RWPE2 (cell line): ENCODE measurements around the gene KCNN3.
A peak's percentile ranks its signal among the peaks of the same experiment; 100 is the strongest.
"Not testable (repeated sequence)": the region's sequence is repeated elsewhere in the genome, so short reads cannot be mapped to it uniquely, and the experiment has no call there.

Experiments used
- ATAC-seq: fragments of 200-7000 bp; cut with Tn5 transposase; 3 replicates; pipeline ENCODE4 v1.9.1; 2021; ENCODE audit warnings: low read depth
- DNase-seq: peaks from one replicate; pipeline ENCODE4 v3.0.0-alpha.2; 2020; ENCODE audit warnings: low spot score
- H3K27ac ChIP-seq: fragments of 450-650 bp; 2 replicates; pipeline ENCODE4 v1.5.1; 2017; ENCODE audit warnings: mild to moderate bottlenecking; ENCODE audit not compliant: poor library complexity, severe bottlenecking
- H3K27me3 ChIP-seq: fragments of 250-450 bp; sonication (Bioruptor Pico); 2 replicates; pipeline ENCODE4 v1.5.1; 2021; ENCODE audit warnings: mild to moderate bottlenecking, moderate library complexity; ENCODE audit not compliant: insufficient read depth, poor library complexity, severe bottlenecking
- H3K36me3 ChIP-seq: fragments of 250-450 bp; sonication (Bioruptor Pico); 2 replicates; pipeline ENCODE4 v1.5.1; 2020; ENCODE audit warnings: low read depth, mild to moderate bottlenecking, moderate library complexity
- H3K4me1 ChIP-seq: fragments of 250-450 bp; sonication (Bioruptor Pico); 2 replicates; pipeline ENCODE4 v1.5.1; 2021; ENCODE audit warnings: mild to moderate bottlenecking, moderate library complexity; ENCODE audit not compliant: insufficient read depth, poor library complexity, severe bottlenecking
- H3K4me3 ChIP-seq: fragments of 250-450 bp; sonication (Bioruptor Pico); 2 replicates; pipeline ENCODE4 v1.5.1; 2021; ENCODE audit warnings: mild to moderate bottlenecking, moderate library complexity; ENCODE audit not compliant: severe bottlenecking
- H3K9me3 ChIP-seq: fragments of 250-450 bp; sonication (Bioruptor Pico); 2 replicates; pipeline ENCODE4 v1.5.1; 2021; ENCODE audit warnings: mild to moderate bottlenecking, moderate library complexity; ENCODE audit not compliant: severe bottlenecking
- CTCF ChIP-seq: fragments of 450-650 bp; IDR thresholded peaks from one replicate; pipeline ENCODE4 v1.5.1; 2017; ENCODE audit warnings: mild to moderate bottlenecking, moderate library complexity; ENCODE audit not compliant: poor library complexity, severe bottlenecking

KCNN3 gene

GRCh38 chr1:154908937-154909336 is 38.9 kb upstream of the KCNN3 start:
- Histone ChIP-seq H3K27me3 (no peaks in the 10 kb centered on the region), H3K9me3 (no peaks in the 10 kb centered on the region), H3K4me1 (no peaks in the 10 kb centered on the region), H3K27ac (no peak overlapping the region), H3K36me3 (no peaks in the 10 kb centered on the region), H3K4me3 (no peak overlapping the region)
- DNase-seq (no peak), ATAC-seq (no peak)
- no peak for TF ChIP-seq CTCF

GRCh38 chr1:154908129-154908528 is 38.0 kb upstream of the KCNN3 start:
- H3K9me3 ChIP-seq, H3K4me1 ChIP-seq, ATAC-seq, H3K27ac ChIP-seq, H3K27me3 ChIP-seq, H3K36me3 ChIP-seq, DNase-seq, H3K4me3 ChIP-seq: not testable (repeated sequence)

GRCh38 chr1:154906621-154907081 is 36.6 kb upstream of the KCNN3 start:
- Histone ChIP-seq H3K4me1 (no peaks in the 10 kb centered on the region), H3K36me3 (no peaks in the 10 kb centered on the region), H3K27ac (no peak overlapping the region), H3K27me3 (no peaks in the 10 kb centered on the region), H3K9me3 (no peaks in the 10 kb centered on the region), H3K4me3 (no peak overlapping the region)
- TF ChIP-seq CTCF, result peak; percentile 54
- DNase-seq (no peak), ATAC-seq (peak; percentile 46; the same call in 2 of the 3 replicates)

- no peaks in the 10 kb centered on the region for H3K27me3 ChIP-seq
- no peak for ATAC-seq
- no peaks in the 10 kb centered on the region for H3K4me1 ChIP-seq
- H3K36me3 ChIP-seq, result no peaks in the 10 kb centered on the region
- no peaks in the 10 kb centered on the region for H3K9me3 ChIP-seq
- no peak for TF ChIP-seq CTCF
- H3K27ac ChIP-seq, result no peak overlapping the region
- H3K4me3 ChIP-seq, result no peak overlapping the region
- DNase-seq, result no peak
Measured at GRCh38 chr1:154902938-154903566, 33.0 kb upstream of the KCNN3 start.

GRCh38 chr1:154901591-154901990 is 31.5 kb upstream of the KCNN3 start:
- TF ChIP-seq CTCF, result no peak
- H3K27ac ChIP-seq, result no peak overlapping the region
- ATAC-seq, result no peak
- H3K36me3 ChIP-seq, result no peaks in the 10 kb centered on the region
- no peaks in the 10 kb centered on the region for H3K27me3 ChIP-seq
- DNase-seq, result no peak
- no peaks in the 10 kb centered on the region for H3K9me3 ChIP-seq
- H3K4me1 ChIP-seq, result no peaks in the 10 kb centered on the region
- no peak overlapping the region for H3K4me3 ChIP-seq
